ENCODE measurements around the gene ZCCHC4.
A peak's percentile ranks its signal among the peaks of the same experiment; 100 is the strongest.

The ZCCHC4 gene

GRCh38 chr4:25312496-25313200, at the start of gene ZCCHC4:
TSS of gene ZCCHC4 (plus strand) at chr4:25312774. CDS start at chr4:25312810, 36 bp downstream.
- DNase-seq: peak; percentile 88

- DNase-seq: no peak
Observed at GRCh38 chr4:25271866-25272265, 40.7 kb upstream of the ZCCHC4 start.

- DNase-seq: no peak
Observed at GRCh38 chr4:25280210-25280609, 32.4 kb upstream of the ZCCHC4 start.

GRCh38 chr4:25283948-25284347, 28.6 kb upstream of the ZCCHC4 start:
- no peak for DNase-seq

- no peak for DNase-seq
Observed at GRCh38 chr4:25284466-25284865, 28.1 kb upstream of the ZCCHC4 start.

- no peak for DNase-seq
Observed at GRCh38 chr4:25290490-25291067, 22.0 kb upstream of the ZCCHC4 start.

GRCh38 chr4:25291158-25291733, 21.3 kb upstream of the ZCCHC4 start:
- no peak for DNase-seq

GRCh38 chr4:25297528-25298242, 14.9 kb upstream of the ZCCHC4 start:
- no peak for DNase-seq

- DNase-seq: no peak
Observed at GRCh38 chr4:25299476-25300203, 12.9 kb upstream of the ZCCHC4 start.

- no peak for DNase-seq
Observed at GRCh38 chr4:25301471-25301870, 11.1 kb upstream of the ZCCHC4 start.

- DNase-seq: no peak
Observed at GRCh38 chr4:25302626-25303025, 9.9 kb upstream of the ZCCHC4 start.

GRCh38 chr4:25303578-25303977, 9.0 kb upstream of the ZCCHC4 start:
- DNase-seq: no peak

GRCh38 chr4:25306518-25307057, 6.0 kb upstream of the ZCCHC4 start:
- DNase-seq: no peak

- DNase-seq: no peak
Observed at GRCh38 chr4:25307596-25307995, 5.0 kb upstream of the ZCCHC4 start.

- DNase-seq: peak; percentile 38
Observed at GRCh38 chr4:25308306-25308705, 4.3 kb upstream of the ZCCHC4 start.

GRCh38 chr4:25308761-25309160, 3.8 kb upstream of the ZCCHC4 start:
- no peak for DNase-seq

- DNase-seq: peak; percentile 38
Observed at GRCh38 chr4:25310066-25310802, 2.3 kb upstream of the ZCCHC4 start.

- DNase-seq: no peak
Observed at GRCh38 chr4:25310803-25311166, 1.8 kb upstream of the ZCCHC4 start.

- no peak for DNase-seq
Observed at GRCh38 chr4:25313201-25313895, 774 bp downstream of the ZCCHC4 start.

GRCh38 chr4:25320336-25320735, 7.8 kb downstream of the ZCCHC4 start:
- DNase-seq: no peak

- peak; percentile 90 for DNase-seq
Observed at GRCh38 chr4:25320773-25321172, 8.2 kb downstream of the ZCCHC4 start.
